ENCODE data around the gene RIMS3.
"Not testable (repeated sequence)": the region's sequence is repeated elsewhere in the genome, so short reads cannot be mapped to it uniquely, and the experiment has no call there.

The RIMS3 gene

DNA sequence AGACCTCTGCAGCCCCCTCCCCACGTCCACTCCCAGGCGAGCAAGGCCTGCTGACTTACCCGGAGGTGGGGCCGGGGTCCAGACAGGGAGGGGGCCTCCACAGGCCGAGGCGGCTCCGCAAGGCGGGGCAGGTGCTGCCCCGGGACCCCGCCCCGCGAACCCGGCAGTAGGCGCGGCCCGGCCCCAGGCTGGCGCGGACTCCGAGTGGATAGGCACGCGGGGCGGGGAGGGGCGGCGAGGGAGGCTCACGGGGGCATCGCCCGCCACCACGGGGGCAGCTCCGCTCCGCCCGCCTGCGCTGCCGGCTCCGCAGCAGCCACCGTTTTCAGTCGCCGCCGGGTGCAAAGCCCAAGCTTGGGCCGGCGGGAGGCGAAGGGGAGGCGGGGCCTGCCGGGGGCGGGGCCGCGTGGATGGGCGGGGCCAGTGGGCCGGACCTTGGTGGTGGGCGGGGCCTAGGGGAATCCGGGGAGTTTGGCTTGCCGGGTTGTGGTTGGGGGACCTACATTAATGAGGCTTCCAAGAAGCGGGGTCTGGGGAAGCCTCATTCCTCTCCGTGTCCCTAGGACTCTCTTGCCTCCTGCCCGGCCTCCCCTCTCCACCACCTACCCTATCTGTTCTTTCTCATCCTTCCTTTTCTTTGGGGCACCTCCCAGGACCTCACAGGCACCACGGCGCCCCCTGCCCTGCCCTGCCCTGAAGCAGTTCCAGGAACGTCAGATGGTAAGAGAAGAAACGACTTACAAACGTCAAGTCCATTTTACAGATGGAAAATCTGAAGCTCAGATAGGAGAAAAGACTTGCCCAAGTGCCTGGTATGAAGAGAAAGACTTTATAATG is at the start of gene RIMS3:
Gene RIMS3 (minus strand): TSS at position 348 of the 837 bp plus-strand sequence. CDS start 23,757 bp downstream, outside the sequence.
- DNase-seq (ENCODE audit: low read depth): peak; percentile 67

DNA sequence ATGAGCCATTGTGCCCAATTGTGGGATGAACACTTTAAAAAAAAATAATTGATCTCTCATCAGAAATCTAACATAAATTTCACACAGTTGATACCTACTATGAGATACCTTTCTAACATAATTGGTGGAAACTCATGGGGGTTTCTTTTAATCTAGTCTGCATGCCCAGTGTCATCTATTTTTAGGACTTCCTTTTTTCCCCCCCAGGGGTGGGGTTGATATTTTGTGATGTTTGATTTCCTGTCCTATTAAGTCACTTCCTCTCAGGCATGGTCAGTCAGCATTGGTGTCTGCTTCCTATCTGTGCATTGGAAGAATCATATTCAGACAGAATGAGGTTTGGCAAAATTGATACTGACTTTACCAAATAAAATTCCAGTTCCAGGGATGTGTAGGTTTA is 47.5 kb upstream of the RIMS3 start:
- no peak for DNase-seq (ENCODE audit: low read depth)

DNA sequence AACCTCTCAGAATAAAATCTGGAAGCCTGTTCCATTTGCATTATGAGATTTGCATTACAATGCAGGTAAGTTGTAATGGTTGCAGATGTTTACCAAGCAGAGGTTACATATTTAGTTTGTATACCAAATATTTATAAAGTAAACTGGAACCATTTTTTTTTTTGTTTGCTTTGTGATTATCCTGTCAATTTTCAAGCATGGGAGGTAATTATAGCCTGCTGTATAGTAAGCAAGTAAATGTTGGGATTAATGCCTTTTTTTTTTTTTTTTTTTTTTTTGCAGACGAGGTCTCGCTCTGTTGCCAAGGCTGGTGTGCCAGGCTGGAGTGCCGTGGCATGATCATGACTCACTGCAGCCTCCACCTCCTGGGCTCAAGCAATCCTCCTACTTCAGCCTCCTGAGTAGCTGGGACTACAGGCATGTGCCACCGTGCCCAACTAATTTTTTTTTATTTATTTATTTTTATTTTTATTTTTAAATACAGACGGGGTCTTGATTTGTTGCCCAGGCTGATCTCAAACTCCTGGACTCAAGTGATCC is 47.0 kb upstream of the RIMS3 start:
- DNase-seq (ENCODE audit: low read depth): no peak

DNA sequence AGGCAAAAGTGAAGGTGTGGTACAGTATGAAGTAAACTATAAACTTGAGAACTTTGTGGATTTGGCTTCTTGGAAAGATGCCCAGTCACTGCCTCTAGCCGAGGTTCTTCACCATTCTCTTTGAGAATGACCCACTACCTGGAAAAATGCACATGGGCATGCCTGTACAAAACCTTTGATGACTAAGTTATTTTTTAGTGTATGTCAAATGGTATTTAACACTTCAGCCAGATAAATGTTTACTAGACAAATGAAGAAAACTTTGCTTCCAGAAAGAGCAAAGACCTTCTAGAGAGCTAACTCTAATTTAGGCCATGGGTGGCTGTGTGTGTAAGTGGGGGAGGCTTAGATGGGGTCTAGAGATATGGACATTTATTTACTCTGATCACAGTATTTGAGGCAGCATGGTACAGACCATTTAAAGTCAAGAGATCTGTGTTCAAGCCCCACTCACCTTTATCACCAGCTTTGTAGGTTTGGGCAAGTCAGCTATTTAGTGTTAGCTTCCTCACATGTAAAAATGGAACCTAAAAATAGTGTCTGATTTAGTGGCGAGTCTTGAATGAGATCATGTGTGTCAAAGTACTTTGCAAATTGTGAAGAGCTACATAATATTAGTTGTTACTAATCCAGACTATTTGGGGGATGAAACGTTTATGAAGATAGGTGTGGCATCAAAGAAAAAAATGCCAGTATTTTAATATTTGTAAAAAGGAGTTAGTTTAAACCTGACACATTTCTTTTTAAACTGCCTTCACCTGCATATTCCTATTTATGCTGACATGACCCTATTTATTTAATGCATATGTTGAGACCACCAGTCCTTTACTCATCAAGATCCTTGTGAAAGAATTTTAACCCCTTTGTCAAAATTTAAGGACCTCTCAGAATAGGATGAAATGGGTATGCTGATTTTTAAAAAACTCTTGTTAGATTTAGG is 46.3 kb upstream of the RIMS3 start:
- no peak for DNase-seq (ENCODE audit: low read depth)

DNA sequence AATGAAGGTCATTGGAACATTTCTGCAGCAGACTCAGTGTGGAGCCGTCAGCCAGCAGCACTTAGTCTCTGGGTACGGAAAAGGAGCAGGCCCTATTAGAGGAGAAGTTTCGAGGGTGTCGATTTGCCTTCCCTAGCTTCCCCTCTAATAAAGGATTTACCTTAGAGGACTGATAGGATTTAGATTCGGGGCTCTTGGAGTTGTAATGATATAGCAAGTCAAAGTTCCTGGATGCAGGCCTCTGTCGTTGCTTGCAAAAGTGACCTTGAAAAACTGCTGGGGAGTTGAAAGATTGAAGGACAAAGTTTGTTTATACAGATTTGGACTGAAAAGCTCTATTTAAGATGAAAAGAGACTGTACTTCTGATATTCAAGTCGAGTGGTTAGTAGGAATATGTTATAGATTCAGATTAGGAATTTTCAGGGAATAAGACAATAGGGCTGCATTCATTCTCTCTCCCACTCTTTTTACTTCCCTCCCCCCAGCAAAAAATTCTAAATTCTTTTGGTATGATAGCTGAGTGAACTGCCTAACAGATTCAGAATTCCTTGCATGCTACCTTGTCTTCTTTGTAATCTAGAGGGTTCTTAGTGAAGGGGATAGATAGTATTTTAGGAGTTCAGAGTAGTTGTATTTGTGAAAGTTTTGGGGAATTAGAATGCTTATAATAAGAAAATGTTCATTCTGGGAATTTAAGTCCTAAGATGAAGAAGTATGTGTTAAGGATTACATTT is 45.3 kb upstream of the RIMS3 start:
- no peak for DNase-seq (ENCODE audit: low read depth)

DNA sequence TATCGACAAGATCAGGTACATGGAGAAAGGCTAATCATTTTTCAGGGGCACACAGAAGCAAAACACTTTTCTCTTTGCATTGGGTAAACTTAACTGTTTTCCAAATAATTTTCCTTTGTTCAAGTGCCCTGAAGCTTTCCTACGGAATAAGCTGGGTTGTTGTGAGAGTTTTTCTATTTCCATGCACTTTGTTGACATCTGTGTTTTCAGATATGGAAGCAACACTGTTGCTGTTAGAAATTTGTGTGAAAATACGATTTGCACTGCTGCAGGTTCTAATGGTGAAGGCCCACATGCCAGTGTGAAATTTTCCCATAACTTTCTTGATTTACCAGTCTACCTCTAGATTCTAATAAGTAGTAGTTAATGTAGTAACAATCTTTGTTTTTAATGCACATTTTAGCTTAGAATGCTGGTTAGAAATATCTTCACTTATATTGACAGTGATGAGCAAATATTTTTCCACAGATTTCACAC is 44.4 kb upstream of the RIMS3 start:
- no peak for DNase-seq (ENCODE audit: low read depth)

DNA sequence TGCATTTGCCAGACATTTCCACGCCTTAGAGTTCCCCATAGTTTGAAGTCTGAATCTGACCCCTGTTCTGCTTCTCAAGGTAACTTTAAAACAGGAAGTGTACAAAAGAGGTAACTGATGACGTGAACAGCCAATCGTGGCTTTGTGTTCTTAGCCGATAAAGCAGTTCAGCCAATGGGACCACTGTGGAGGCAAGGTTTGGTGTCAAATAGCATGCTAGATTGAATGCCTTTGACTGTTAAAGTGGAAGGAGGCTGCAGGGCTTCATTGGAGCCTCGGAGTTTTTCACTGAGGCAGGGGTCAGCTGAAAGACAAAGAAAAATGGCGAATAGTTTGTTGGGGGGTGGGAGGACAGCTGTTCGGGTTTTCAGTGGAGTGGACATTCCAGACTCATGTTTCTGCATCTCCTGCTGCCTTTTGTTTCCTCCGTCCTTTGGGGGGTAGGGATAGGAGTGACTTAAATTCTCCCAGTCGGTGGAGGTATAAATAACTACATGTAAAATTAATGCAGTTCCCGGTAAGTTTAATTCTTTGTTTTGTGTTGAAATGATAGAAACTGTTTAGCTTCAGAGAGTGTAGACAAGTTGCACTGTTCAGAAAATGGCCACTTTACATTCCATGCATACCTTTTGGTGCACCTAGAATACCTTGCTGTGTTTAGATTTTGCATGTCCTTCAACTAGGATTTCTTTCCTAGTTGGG is 43.8 kb upstream of the RIMS3 start:
- peak; percentile 53 for DNase-seq (ENCODE audit: low read depth)

DNA sequence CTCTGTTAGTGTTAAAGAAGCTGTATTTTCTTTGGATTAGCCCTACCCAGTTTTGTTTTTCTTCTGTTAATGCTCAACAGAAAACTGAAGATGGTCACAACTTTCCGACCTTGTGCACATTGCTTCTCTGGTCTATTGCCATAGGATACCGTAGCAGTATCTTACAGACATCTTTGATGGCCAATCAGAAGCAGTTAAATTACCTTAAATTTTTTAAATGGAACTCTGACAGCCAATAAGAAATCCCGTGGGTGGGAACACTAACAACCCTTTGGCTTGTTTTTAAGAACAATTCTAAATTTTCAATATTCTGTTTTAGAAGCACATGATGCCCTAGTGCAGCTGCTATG is 43.2 kb upstream of the RIMS3 start:
- DNase-seq (ENCODE audit: low read depth): no peak

DNA sequence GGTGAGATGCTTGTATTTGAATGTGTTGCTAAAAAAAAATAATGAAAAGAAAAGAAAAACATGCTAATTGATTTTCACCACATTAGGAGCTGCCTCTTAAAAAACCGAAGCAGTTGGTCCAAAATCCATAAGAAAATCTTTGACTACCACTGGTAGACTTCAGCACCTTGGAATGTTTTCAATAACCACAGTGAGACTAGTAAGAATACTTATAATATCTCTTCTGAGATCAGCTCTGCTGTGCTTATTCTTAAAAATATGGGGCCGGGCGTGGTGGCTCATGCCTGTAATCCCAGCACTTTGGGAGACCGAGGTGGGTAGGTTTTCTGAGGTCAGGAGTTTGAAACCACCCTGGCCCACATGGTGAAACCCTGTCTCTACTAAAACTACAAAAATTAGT is 41.1 kb upstream of the RIMS3 start:
- no peak for DNase-seq (ENCODE audit: low read depth)

DNA sequence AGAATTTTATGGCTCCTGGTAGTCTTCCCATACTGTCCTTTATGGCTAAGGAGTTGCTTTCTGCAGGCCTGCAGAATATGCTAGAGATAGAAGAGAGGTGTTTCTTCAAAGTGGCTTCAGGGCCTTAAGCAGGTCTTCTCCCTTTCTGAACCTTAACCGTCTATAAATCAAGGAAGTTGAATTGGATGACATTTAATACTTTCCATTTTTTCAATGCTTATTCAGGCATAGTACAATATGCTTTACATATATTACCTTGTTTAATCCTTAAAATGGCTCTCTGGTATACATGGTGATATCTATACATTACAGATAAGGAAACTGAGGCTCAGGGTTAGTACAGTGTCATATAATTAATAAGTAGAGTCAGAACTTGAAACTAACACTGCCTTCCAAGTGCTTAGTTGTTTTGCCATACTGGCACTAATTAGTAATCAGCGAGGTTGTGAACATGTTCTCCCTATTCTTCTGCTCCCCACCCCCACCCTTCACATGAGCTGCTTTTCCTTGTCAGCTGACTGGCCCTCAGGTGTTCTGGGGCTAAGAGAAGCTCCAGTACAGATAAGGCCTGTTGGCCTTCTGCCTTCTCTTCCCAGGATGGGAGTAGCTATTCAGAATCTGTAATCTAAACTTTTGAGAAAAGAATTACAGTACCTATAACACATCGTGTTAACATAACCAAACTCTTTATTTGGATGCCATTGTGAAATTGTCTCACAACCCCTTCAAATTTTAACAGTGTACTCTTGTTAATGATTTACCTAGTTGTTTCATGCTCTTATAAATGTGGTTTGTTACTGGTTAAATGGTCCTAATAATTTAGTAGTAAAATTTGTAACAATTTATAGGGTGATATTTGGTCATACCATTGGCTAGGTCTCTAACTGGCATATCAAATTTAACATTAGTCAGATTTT is 39.6 kb upstream of the RIMS3 start:
- DNase-seq (ENCODE audit: low read depth): no peak

DNA sequence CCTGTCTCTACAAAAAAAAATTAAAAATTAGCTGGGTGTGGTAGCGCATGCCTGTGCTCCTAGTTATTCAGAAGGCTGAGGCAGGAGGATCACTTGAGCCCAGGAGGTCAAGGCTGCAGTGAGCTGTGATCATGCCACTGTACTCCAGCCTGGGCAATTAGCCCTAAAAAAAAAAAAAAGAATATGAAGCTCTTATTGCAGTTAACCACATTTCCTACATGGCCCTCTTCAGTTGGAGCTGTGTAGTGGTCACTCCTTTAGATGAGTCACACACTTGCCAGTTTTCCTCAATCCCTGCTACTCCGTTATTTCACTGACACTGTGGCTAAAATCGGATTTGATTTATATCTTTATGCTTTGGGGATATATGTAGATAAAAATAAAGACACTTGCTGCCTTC is 37.8 kb upstream of the RIMS3 start:
- DNase-seq (ENCODE audit: low read depth): no peak

DNA sequence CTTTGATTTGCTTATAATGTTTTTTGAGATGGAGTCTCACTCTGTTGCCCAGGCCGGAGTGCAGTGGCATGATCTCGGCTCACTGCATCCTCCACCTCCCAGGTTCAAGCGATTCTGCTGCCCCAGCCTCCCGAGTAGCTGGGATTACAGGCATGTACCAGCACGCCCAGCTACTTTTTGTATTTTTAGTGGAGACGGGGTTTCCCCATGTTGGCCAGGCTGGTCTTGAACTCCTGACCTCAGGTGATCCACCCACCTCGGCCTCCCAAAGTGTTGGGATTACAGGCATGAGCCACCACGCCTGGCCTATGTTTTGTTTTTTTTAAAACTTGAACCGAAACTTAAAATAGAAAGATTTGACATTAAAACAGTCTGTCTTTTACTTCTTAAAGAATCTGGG is 37.3 kb upstream of the RIMS3 start:
- not testable (repeated sequence) for DNase-seq (ENCODE audit: low read depth)

DNA sequence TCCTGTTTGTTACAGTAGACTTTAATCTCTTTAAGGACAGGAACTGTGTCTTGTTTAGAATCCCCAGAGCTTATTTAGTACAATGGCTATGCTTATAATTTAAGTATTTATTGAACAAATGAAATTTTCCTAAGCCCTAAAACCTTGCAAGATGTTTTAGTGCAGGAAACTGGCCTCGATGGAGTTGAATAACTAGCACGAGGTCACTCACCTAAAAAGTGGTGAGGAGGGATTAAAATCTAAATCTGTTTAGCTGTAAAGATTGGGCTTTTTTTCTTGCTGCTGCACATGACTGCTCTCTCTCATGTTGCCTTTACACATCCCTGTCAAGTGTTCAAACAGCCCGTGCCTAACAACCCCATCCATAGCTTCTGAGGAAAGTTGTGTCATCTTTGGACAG is 36.2 kb upstream of the RIMS3 start:
- DNase-seq (ENCODE audit: low read depth): no peak

DNA sequence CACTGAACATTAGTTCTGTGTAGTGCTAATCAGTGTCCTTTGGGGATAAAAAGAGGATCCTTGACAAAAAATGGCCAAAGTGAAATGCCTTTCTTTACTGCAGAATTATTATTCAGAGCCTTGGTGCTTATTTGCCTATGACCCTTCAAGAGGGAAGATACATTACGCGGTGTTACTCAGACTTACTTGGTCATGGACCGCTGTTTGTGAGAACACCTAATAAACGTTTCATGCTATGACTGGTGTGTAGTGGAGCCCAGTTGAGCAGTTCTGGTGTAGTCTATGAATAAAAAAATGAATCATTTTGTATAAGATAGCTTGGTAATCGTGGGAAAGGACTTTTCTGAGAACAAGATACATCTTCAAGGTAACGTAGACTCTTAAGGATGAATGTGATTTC is 34.3 kb upstream of the RIMS3 start:
- DNase-seq (ENCODE audit: low read depth): no peak

DNA sequence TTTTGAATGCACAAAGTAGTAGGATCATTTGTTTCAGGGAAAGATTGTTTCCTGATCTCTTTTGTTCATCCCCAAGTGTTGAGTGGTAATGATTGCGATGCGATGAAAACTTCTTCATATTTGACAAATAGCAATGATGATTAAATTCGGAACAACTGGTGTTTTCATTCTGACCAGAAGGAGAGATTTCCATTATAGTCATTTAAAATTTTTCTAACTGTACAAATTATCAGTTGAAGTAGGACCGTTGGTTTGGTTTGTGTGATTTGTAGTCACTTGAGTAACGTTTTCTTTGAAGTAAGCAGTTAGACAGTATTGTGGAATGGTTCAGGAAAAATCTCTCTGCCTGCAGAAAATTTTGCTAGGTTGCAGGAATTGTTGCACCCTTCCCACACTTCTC is 32.0 kb upstream of the RIMS3 start:
- no peak for DNase-seq (ENCODE audit: low read depth)

DNA sequence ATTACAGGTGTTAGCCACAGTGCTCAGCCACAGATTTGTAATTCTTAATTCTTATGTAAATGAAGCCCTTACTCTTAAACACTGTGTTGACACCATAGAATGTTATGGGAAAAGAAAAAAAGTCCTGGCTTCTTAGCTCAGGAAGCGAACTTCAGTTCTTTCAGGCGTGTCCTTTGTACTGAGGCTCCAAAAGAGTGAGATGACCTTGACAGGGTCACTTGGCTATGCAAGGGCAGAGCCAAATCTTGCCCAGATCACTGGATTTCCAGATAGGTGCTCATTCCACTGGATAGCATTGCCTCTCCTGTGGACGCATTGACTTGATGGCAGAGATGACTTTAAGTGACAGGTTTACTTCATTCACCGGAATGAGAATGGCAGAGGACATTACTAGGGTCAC is 30.8 kb upstream of the RIMS3 start:
- DNase-seq (ENCODE audit: low read depth): no peak

DNA sequence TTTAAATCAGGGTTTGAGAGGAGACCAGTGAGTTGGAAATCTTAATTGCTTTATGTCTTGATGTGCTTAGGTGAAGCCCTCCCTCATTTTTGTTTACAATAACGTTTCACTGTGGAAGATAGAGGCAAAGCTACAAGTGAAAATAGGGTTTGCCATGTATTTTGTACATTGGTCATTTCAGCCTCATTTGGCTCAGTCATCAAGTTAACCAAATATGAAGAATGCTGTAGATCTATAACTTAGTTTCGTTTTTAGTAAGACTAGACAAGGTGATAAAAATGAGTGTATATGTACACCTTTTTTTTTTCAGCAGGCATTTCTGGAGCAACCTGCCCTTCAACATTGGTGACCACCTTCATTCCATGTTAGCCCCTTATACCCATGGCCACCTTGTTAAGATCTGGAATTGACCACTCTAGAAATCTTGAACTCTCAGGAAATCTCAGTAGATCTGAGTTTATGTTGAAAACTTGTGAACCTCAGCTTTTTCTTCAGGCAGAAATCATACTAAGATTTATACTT is 28.9 kb upstream of the RIMS3 start:
- DNase-seq (ENCODE audit: low read depth): no peak

DNA sequence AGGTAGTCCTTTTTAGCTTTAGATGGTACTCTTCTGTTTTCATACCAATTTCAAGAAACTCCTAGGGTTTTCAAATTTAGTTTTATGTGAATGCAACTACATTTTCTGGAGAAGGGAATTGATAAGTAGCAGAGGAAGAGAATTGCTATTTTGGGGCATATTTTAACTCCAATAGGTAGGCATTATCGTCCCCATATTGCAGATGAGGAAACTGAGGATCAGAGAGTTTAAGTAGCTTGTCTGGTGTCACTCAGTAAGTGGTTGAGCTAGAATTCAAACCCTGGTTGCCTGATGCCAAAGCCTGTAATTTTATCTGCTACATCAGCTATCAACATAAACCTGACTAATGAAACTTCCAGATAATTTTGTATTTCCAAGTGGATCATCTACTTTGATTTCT is 27.9 kb upstream of the RIMS3 start:
- no peak for DNase-seq (ENCODE audit: low read depth)

DNA sequence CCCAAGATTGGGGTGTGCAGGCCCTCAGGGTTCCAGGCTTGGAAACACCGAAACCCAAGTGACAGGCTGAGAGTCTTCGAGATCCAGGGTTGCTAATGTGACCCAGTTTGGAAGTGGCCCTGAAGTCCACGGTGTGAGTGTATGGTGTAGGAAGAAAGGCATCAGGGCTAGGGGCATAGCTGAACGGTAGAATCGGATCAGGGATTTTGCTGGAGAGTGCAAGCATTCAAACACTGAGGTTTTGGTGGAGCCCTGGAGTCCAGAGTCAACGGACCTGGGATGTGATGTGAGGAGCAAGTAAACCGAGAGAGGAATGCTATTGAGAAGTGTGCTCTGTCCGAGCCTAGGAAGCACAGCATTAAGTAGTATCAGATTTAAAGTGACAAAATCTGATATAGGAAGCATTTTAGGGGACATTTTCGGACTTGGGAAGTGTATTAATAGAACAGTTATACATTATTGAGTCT is 27.0 kb upstream of the RIMS3 start:
- DNase-seq (ENCODE audit: low read depth): no peak

All from stimulated activated CD8-positive, alpha-beta memory T cell treated with anti-CD3 and anti-CD28 coated beads, Interleukin-15, amount 100 ng/mL, for 1 hour (primary cell).